RPMI7951 (cell line): ENCODE data around the gene ZMAT3. TPM values are rescaled to one million over a fixed set of nuclear protein-coding genes. Genes with fewer than 3 reads are reported as not detected.

Experiments used
- DNase-seq: peaks from one replicate; pipeline ENCODE4 v3.0.0-alpha.2; 2012; ENCODE audit warnings: low read depth
- total RNA-seq: library from RNA; depleted of rRNA; stranded (reverse); fragments of >200 nt; shearing (Covaris generic); gene quantifications from 2 replicates; pipeline ENCODE4 v1.2.3, GENCODE V29; 2014

Gene ZMAT3
- total RNA-seq, 1 experiment from 2014 or later, result 5.8 TPM

GRCh38 chr3:179021119-179021903 lies 50.3 kb downstream of the ZMAT3 start:
- no peak for DNase-seq

- no peak for DNase-seq
These were observed 51.5 kb downstream of the ZMAT3 start for GRCh38 chr3:179020112-179020511.

- DNase-seq, result no peak
These were observed 52.8 kb downstream of the ZMAT3 start for GRCh38 chr3:179018808-179019207.

GRCh38 chr3:179016979-179017670 lies 54.5 kb downstream of the ZMAT3 start:
- DNase-seq, result peak; percentile 18

GRCh38 chr3:179015551-179016020 lies 56.0 kb downstream of the ZMAT3 start:
- DNase-seq, result peak; percentile 80

- DNase-seq, result no peak
These were observed 65.9 kb downstream of the ZMAT3 start for GRCh38 chr3:179005706-179006105.

GRCh38 chr3:179005213-179005612 lies 66.4 kb downstream of the ZMAT3 start:
- no peak for DNase-seq

- no peak for DNase-seq
These were observed 71.0 kb downstream of the ZMAT3 start for GRCh38 chr3:179000659-179001058.

- DNase-seq, result no peak
These were observed 71.5 kb downstream of the ZMAT3 start for GRCh38 chr3:179000144-179000543.

- no peak for DNase-seq
These were observed 75.2 kb downstream of the ZMAT3 start for GRCh38 chr3:178996399-178996798.

- DNase-seq, result no peak
These were observed 81.3 kb downstream of the ZMAT3 start for GRCh38 chr3:178990293-178990692.

GRCh38 chr3:178989821-178990220 lies 81.8 kb downstream of the ZMAT3 start:
- DNase-seq, result no peak

GRCh38 chr3:178987745-178988144 lies 83.9 kb downstream of the ZMAT3 start:
- no peak for DNase-seq

GRCh38 chr3:178986456-178986855 lies 85.2 kb downstream of the ZMAT3 start:
- DNase-seq, result no peak

- DNase-seq, result no peak
These were observed 89.5 kb downstream of the ZMAT3 start for GRCh38 chr3:178982137-178982536.

- no peak for DNase-seq
These were observed 96.3 kb downstream of the ZMAT3 start for GRCh38 chr3:178975320-178975719.

- peak; percentile 31 for DNase-seq
These were observed 100.0 kb downstream of the ZMAT3 start for GRCh38 chr3:178971614-178972013.

GRCh38 chr3:178969004-178969700 lies 102.5 kb downstream of the ZMAT3 start:
- no peak for DNase-seq
